Smooth muscle cell (in vitro differentiated cells): ENCODE data around the gene SHBG. TPM values are rescaled to one million over a fixed set of nuclear protein-coding genes. Genes with fewer than 3 reads are reported as not detected.

Experiments
- DNase-seq: peaks from one replicate; lab custom pipeline; 2025; ENCODE audit not compliant: unreplicated experiment; lab: John Stamatoyannopoulos, UW
- H2AFZ ChIP-seq: fragments of 200-600 bp; sonication (generic); 2 replicates; pipeline ENCODE4 v1.6.0; 2016; ENCODE audit warnings: antibody characterized with exemption, low read depth, mild to moderate bottlenecking
- H3F3A ChIP-seq: fragments of 200-600 bp; sonication (generic); 2 replicates; pipeline ENCODE4 v1.6.0; 2017; ENCODE audit warnings: antibody characterized with exemption, low read depth
- H3K27ac ChIP-seq: fragments of 200-600 bp; sonication (generic); 2 replicates; pipeline ENCODE4 v1.5.1; 2016; ENCODE audit warnings: low read depth, mild to moderate bottlenecking
- H3K27me3 ChIP-seq: fragments of 200-600 bp; sonication (generic); 2 replicates; pipeline ENCODE4 v1.6.1; 2016; ENCODE audit warnings: low read depth, mild to moderate bottlenecking
- H3K36me3 ChIP-seq: fragments of 200-600 bp; sonication (generic); 2 replicates; pipeline ENCODE4 v1.5.1; 2016; ENCODE audit warnings: low read depth
- H3K4me1 ChIP-seq: fragments of 200-600 bp; sonication (generic); 2 replicates; pipeline ENCODE4 v1.5.1; 2016; ENCODE audit warnings: low read depth
- H3K4me2 ChIP-seq: fragments of 200-600 bp; sonication (generic); 2 replicates; pipeline ENCODE4 v1.6.0; 2016; ENCODE audit warnings: mild to moderate bottlenecking
- H3K4me3 ChIP-seq: fragments of 200-600 bp; sonication (generic); 2 replicates; pipeline ENCODE4 v1.5.1; 2016; ENCODE audit warnings: mild to moderate bottlenecking
- H3K79me2 ChIP-seq: fragments of 200-600 bp; sonication (generic); 2 replicates; pipeline ENCODE4 v1.6.0; 2016; ENCODE audit warnings: low read depth, mild to moderate bottlenecking
- H3K9ac ChIP-seq: fragments of 200-600 bp; sonication (generic); 2 replicates; pipeline ENCODE4 v1.6.0; 2016; ENCODE audit warnings: low read depth
- H3K9me3 ChIP-seq: fragments of 200-600 bp; sonication (generic); replicated peaks from 2 replicates; pipeline ENCODE4 v1.5.1; 2016; ENCODE audit warnings: low read depth
- H4K20me1 ChIP-seq: fragments of 200-600 bp; sonication (generic); 2 replicates; pipeline ENCODE4 v1.6.0; 2016; ENCODE audit warnings: low read depth
- CTCF ChIP-seq: fragments of 200-600 bp; sonication (generic); IDR thresholded peaks from 2 replicates; pipeline ENCODE4 v1.5.1; 2017; ENCODE audit warnings: borderline replicate concordance, mild to moderate bottlenecking, antibody characterized with exemption; ENCODE audit not compliant: insufficient read depth, poor library complexity, severe bottlenecking
- WGBS: methylation state at CpG from one replicate; pipeline ENCODE4 v1.1.7; 2016; ENCODE audit warnings: low lambda C conversion rate; 5-methylcytosine and 5-hydroxymethylcytosine counted together
- polyA plus RNA-seq: library from polyadenylated mRNA; unstranded; fragments of >200 nt; fragmentation: Nextera tagmentation; extraction: Ambion mirVana; gene quantifications from 2 replicates; pipeline ENCODE4 v1.2.1, GENCODE V29; 2016
- total RNA-seq: library from RNA; depleted of rRNA; stranded (reverse); fragments of >200 nt; gene quantifications from 2 replicates; pipeline ENCODE4 v1.2.3, GENCODE V29; 2014

The SHBG gene
- total and polyA plus RNA-seq, 2 experiments from 2014 or later: 0.88 TPM; not detected in 1

DNA sequence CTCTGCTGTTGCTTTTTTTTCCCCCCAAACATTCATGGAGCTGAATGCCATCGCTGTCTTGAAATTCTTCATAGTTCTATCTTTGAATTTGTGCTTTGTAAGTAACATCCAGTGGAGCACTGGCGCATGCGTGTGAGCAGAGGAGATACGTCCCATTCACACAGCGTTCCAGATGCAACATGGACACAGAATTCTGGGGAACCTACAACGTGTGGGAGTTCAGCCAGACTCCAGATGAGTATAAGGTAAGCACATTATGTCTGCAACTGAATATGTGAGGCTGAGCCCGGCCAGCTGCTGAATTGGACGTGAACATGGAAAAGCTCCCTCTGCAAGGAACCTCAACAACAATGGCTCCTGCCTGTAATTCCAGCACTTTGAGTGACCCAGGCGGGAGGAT is 16.5 kb downstream of the SHBG start:
- peaks cover 6% of the 10 kb centered on the region for H3K27me3 ChIP-seq
- H3K4me1 ChIP-seq: peaks cover 11% of the 10 kb centered on the region
- no peaks in the 10 kb centered on the region for H3K9me3 ChIP-seq
- no peak for DNase-seq
- H3K4me2 ChIP-seq: no peak overlapping the region
- H3F3A ChIP-seq: no peaks in the 10 kb centered on the region
- H3K4me3 ChIP-seq: no peak overlapping the region
- H3K9ac ChIP-seq: no peak overlapping the region
- H2AFZ ChIP-seq: no peak overlapping the region
- no peak overlapping the region for H3K27ac ChIP-seq
- no peaks in the 10 kb centered on the region for H3K36me3 ChIP-seq
- H3K79me2 ChIP-seq: no peaks in the 10 kb centered on the region
- WGBS: 85% methylated on average over 9 of the region's 9 CpGs
- TF ChIP-seq CTCF: no peak
- H4K20me1 ChIP-seq: no peaks in the 10 kb centered on the region

DNA sequence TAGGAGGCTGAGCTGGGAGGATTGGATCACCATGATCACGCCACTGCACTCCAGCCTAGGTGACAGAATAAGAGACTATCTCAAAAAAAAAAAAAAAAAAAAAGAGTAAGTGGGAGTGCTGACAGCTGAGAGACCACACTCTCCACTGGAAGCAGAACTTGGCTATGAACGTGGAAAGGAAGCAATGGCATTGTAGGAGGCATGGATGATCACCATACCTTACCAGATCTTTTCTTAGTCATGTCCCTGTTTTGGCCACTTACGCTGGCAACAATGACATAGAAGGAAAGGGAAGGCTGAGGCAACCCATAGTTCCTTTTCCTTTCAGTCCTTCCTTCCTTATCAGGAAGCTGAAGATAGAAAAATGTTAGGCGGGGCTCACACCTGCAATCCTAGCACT is 17.1 kb downstream of the SHBG start:
- Histone ChIP-seq H3K4me1 (peaks cover 11% of the 10 kb centered on the region), H3K9ac (no peak overlapping the region), H4K20me1 (no peaks in the 10 kb centered on the region), H3F3A (no peaks in the 10 kb centered on the region), H3K36me3 (no peaks in the 10 kb centered on the region), H2AFZ (no peak overlapping the region), H3K79me2 (no peaks in the 10 kb centered on the region), H3K4me2 (no peak overlapping the region), H3K27me3 (peaks cover 11% of the 10 kb centered on the region), H3K4me3 (no peak overlapping the region), H3K9me3 (no peaks in the 10 kb centered on the region), H3K27ac (no peak overlapping the region)
- WGBS: 88% methylated on average over 4 of the region's 4 CpGs
- DNase-seq: no peak
- TF ChIP-seq CTCF: no peak

- Histone ChIP-seq H3K36me3 (no peaks in the 10 kb centered on the region), H3K9ac (peak within 1 kb of the TSS; percentile 47), H3F3A (no peaks in the 10 kb centered on the region), H3K4me2 (peak within 1 kb of the TSS; percentile 98), H3K4me1 (peaks cover 11% of the 10 kb centered on the region), H4K20me1 (no peaks in the 10 kb centered on the region), H2AFZ (peak within 1 kb of the TSS; percentile 84), H3K9me3 (no peaks in the 10 kb centered on the region), H3K27ac (no peak within 1 kb of the TSS), H3K79me2 (no peaks in the 10 kb centered on the region), H3K4me3 (peak within 1 kb of the TSS; percentile 62), H3K27me3 (peaks cover 11% of the 10 kb centered on the region)
- TF ChIP-seq CTCF: no peak
- peak; percentile 69 for DNase-seq
- WGBS: 4% methylated on average over 20 of the region's 34 CpGs
Observed at GRCh38 chr17:7650509-7651096, 20.7 kb downstream of the SHBG start, which contains the start of gene ATP1B2. Gene ATP1B2, plus strand, starts transcription at chr17:7650926. Its CDS starts 593 bp downstream, at chr17:7651519.

GRCh38 chr17:7651097-7651664 is 21.2 kb downstream of the SHBG start:
- Histone ChIP-seq H3F3A (no peaks in the 10 kb centered on the region), H3K4me3 (peak overlapping the region; percentile 62), H3K27me3 (peaks cover 11% of the 10 kb centered on the region), H3K27ac (no peak overlapping the region), H3K9me3 (no peaks in the 10 kb centered on the region), H4K20me1 (no peaks in the 10 kb centered on the region), H3K4me1 (peaks cover 11% of the 10 kb centered on the region), H3K9ac (peak overlapping the region; percentile 47), H3K36me3 (no peaks in the 10 kb centered on the region), H3K4me2 (peak overlapping the region; percentile 98), H3K79me2 (no peaks in the 10 kb centered on the region), H2AFZ (peak overlapping the region; percentile 58)
- TF ChIP-seq CTCF: no peak
- 3% methylated on average over 31 of the region's 45 CpGs for WGBS
- DNase-seq: no peak
